ENCODE results near the gene METTL4. TPM values are rescaled to one million over a fixed set of nuclear protein-coding genes. Genes with fewer than 3 reads are reported as not detected.

METTL4 gene
- total RNA-seq, 4 donors from 2014 or later, result 6.9 to 11.5 (median 9.2) TPM

DNA sequence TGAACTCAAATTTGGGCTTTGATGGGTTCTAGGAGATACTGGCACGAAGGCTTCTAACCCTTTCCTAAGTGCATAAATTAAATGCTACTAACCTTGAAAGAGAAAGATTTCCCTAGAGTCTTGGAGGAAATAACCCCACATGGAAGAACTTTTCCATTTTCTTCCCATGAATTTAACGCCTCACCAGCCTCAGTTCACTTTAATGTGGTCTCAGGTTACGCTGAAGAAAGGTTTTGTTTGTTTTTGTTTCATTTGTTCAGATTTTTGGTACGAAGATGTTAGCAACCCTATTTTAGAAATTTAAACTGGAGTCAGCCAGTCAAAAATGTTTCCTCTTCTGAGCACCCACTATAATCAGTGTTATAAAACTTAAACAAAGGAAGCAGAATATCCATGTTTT, 30.7 kb downstream of the METTL4 start:
- Histone ChIP-seq H3K4me3 (no peak overlapping the region), H3K9me3 (no peaks in the 10 kb centered on the region), H3K36me3 (no peaks in the 10 kb centered on the region), H3K27ac (no peak overlapping the region), H3K4me1 (peaks cover 0 to 31% (median 9%) of the 10 kb centered on the region in 4 donors), H3K27me3 (no peaks in the 10 kb centered on the region)
- TF ChIP-seq, protein P1, sequence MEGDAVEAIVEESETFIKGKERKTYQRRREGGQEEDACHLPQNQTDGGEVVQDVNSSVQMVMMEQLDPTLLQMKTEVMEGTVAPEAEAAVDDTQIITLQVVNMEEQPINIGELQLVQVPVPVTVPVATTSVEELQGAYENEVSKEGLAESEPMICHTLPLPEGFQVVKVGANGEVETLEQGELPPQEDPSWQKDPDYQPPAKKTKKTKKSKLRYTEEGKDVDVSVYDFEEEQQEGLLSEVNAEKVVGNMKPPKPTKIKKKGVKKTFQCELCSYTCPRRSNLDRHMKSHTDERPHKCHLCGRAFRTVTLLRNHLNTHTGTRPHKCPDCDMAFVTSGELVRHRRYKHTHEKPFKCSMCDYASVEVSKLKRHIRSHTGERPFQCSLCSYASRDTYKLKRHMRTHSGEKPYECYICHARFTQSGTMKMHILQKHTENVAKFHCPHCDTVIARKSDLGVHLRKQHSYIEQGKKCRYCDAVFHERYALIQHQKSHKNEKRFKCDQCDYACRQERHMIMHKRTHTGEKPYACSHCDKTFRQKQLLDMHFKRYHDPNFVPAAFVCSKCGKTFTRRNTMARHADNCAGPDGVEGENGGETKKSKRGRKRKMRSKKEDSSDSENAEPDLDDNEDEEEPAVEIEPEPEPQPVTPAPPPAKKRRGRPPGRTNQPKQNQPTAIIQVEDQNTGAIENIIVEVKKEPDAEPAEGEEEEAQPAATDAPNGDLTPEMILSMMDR (IDR thresholded peaks at IDR 0.05), result no peak
- no peak for TF ChIP-seq EP300 (IDR thresholded peaks at IDR 0.05)
- no peak for TF ChIP-seq POLR2A (IDR thresholded peaks at IDR 0.05)
- no peak for DNase-seq (ENCODE audit: low spot score in 2 of 2)
- WGBS, 2 donors, result 82 to 90% methylated on average over 4 of the region's 4 CpGs

DNA sequence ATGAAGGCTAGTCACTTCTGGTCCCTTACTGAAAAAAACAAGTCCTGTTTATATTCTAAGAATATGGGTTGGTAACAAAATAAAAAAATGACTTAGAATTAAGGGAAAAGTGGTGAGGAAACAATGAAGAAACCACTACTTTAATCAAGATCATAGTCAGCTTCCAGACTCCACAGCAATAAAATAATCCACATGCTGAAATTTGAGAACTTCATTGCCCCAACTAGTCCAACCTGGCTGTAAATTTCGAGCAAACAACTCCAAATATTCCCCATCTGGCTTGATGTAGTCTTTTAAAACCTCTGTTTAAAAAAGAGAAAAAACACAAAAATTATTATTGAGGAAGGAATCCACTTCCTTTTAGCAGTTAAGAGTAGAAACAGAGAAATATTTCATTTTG, 32.5 kb downstream of the METTL4 start:
- H3K4me1 ChIP-seq, result peaks cover 0 to 31% (median 9%) of the 10 kb centered on the region in 4 donors
- no peak overlapping the region for H3K4me3 ChIP-seq
- peak overlapping the region in 1 of 4 donors; percentile 26 for H3K27ac ChIP-seq
- DNase-seq (ENCODE audit: low spot score in 2 of 2), result no peak
- no peaks in the 10 kb centered on the region for H3K36me3 ChIP-seq
- H3K9me3 ChIP-seq, result no peaks in the 10 kb centered on the region
- H3K27me3 ChIP-seq, result no peaks in the 10 kb centered on the region
- TF ChIP-seq EP300 (IDR thresholded peaks at IDR 0.05) (no peak), POLR2A (IDR thresholded peaks at IDR 0.05) (no peak)
- TF ChIP-seq, protein P1 (IDR thresholded peaks at IDR 0.05), result no peak
- WGBS, 2 donors, result 39 to 52% methylated on average over 1 of the region's 1 CpG

DNA sequence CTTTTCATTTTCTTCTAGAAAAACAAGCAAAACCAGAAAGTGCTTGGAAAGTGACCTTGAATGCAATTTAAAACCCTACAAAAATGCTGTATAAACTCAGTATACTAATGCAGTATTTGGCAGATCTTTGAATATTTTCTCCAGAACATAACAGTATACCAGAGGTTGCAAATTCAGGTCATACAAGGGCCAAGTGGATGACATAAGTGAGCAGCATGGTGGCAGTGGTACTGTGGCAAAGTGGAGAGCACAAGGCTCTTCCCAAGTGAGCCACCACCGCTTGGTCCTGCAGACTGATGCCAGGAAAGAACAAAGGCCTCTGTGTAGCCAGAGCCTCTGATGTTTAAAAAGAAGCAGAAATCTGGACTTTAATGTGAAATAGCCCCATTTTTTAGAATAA, 33.1 kb downstream of the METTL4 start:
- TF ChIP-seq EP300 (IDR thresholded peaks at IDR 0.05) (no peak), POLR2A (IDR thresholded peaks at IDR 0.05) (no peak)
- TF ChIP-seq, protein P1 (IDR thresholded peaks at IDR 0.05), result no peak
- no peak for DNase-seq (ENCODE audit: low spot score in 2 of 2)
- peaks cover 0 to 31% (median 9%) of the 10 kb centered on the region in 4 donors for H3K4me1 ChIP-seq
- H3K9me3 ChIP-seq, result no peaks in the 10 kb centered on the region
- WGBS, 2 donors, result 27 to 44% methylated on average over 1 of the region's 1 CpG
- peak overlapping the region in 1 of 4 donors; percentile 26 for H3K27ac ChIP-seq
- H3K27me3 ChIP-seq, result no peaks in the 10 kb centered on the region
- H3K4me3 ChIP-seq, result no peak overlapping the region
- peaks cover 0 to under 1% (median 0%) of the 10 kb centered on the region in 3 donors for H3K36me3 ChIP-seq

DNA sequence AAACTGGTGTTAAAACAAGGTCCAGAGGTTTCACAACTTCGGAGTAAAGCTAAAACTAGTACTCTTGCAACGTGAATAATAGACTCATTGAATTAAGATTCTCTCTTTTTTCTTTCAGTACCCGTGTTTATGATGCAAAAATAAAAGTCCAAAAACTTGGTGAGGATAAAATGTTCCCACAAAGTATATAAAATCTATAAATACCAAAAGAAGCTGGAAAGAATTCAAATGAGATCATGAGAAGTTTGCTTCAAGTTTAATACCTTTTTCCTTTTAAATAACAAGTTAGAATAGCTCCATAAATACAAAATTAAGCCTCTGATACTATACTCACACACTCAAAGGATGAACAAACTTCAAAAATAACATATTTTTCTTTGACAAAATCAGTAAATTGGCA, 34.0 kb downstream of the METTL4 start:
- H3K27me3 ChIP-seq, result no peaks in the 10 kb centered on the region
- TF ChIP-seq EP300 (IDR thresholded peaks at IDR 0.05) (no peak), POLR2A (IDR thresholded peaks at IDR 0.05) (no peak)
- peaks cover 0 to 31% (median 9%) of the 10 kb centered on the region in 4 donors for H3K4me1 ChIP-seq
- no peak for DNase-seq (ENCODE audit: low spot score in 2 of 2)
- no peaks in the 10 kb centered on the region for H3K9me3 ChIP-seq
- no peak overlapping the region for H3K4me3 ChIP-seq
- 33% methylated on average over 3 of the region's 3 CpGs for WGBS, 2 donors
- peak overlapping the region in 2 of 4 donors; percentile 9 to 49 for H3K27ac ChIP-seq
- peaks cover 0 to 10% (median 0%) of the 10 kb centered on the region in 3 donors for H3K36me3 ChIP-seq

DNA sequence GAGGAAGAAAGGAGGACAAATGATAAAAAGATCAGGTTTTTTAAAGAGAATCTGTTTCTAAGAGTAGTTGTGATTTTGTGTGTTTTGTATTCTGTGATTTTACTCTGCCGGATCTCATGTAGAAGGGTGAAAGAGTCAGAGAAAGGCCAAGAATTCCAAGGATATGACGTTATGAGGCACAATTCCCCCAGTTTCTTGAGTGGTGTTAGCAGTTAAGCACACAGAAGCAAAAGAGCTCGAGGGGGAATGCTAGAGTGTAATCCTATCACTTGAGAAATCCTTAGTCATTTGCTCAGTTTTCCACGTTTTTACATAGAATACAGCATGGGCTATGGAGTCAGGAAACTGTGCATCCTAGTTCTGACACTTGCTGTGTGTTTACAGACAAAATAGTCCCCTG, 34.8 kb downstream of the METTL4 start:
- TF ChIP-seq POLR2A (IDR thresholded peaks at IDR 0.05) (no peak), EP300 (IDR thresholded peaks at IDR 0.05) (no peak)
- TF ChIP-seq, protein P1 (IDR thresholded peaks at IDR 0.05), result no peak
- Histone ChIP-seq H3K27ac (peak overlapping the region in 2 of 4 donors; percentile 26 to 49), H3K4me1 (peaks cover 0 to 31% (median 9%) of the 10 kb centered on the region in 4 donors), H3K9me3 (no peaks in the 10 kb centered on the region), H3K27me3 (no peaks in the 10 kb centered on the region), H3K36me3 (peaks cover 0 to 17% (median 0%) of the 10 kb centered on the region in 3 donors), H3K4me3 (no peak overlapping the region)
- no peak for DNase-seq (ENCODE audit: low spot score in 2 of 2)
- 18 to 28% methylated on average over 4 of the region's 4 CpGs for WGBS, 2 donors
